HG03354 (cell line): Measurements from ENCODE around the gene TGM2.

Experiments used
- ATAC-seq: cut with Tn5 transposase; IDR thresholded peaks from one replicate; pipeline ENCODE4 v1.9.1; 2021; ENCODE audit warnings: mild to moderate bottlenecking; ENCODE audit not compliant: unreplicated experiment, poor library complexity, severe bottlenecking

The TGM2 gene

DNA sequence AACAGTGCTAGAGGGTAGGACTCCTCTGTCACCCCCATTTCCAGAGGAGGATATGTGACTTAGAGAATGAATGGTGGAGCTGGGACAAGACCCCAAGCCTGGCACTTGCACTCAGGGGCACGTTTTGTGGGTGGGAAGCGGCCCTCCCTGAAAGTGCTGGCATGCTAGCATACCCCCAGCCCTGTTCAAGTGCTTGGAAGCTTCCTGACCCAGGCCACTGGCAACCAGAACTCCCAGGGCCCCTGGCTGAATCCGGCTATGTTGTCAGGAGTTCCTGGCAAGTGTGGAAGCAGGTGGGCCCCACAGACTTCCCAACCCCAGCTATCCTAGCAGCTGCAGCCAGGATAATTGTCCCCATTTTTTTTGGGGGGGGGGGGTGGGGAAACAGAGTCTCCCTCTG lies 35.6 kb upstream of the TGM2 start:
- ATAC-seq = no peak

DNA sequence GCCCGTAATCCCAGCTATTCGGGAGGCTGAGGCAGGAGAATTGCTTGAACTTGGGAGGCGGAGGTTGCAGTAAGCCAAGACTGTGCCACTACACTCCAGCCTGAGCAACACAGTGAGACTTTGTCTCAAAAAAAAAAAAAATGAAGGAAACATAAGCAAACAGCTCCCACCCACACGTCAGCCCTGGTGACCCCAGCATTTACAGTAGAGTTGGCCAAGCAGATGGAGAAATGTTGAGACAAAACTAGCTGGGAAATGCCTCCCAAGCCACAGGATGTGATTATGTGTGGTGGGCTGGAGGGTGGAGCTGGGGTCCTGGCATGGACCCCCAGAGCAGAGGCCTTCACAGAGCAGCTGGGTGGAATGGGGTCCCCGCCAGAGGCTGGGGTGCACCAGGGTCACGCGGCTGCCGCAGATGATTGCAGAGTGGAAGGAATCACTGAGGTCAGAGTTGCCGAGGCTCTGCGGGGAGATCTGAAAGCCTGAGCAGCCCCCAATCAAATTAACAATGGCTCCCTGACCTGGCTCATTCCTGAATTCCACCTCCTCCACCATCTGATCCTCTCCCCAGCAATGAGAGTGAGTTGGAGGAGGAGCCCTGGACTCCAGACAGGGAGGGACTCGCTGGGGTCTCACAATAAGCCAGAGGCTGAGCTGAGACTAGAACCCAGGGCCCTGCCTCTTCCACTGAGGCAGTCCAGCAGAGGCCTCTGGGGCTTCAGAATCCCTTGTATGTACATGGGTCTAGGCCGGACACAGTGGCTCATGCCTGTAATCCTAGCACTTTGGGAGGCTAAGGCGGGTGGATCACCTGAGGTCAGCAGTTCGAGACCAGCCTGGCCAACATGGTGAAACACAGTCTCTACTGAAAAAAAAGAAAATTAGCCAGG lies 34.7 kb upstream of the TGM2 start:
- no peak for ATAC-seq

DNA sequence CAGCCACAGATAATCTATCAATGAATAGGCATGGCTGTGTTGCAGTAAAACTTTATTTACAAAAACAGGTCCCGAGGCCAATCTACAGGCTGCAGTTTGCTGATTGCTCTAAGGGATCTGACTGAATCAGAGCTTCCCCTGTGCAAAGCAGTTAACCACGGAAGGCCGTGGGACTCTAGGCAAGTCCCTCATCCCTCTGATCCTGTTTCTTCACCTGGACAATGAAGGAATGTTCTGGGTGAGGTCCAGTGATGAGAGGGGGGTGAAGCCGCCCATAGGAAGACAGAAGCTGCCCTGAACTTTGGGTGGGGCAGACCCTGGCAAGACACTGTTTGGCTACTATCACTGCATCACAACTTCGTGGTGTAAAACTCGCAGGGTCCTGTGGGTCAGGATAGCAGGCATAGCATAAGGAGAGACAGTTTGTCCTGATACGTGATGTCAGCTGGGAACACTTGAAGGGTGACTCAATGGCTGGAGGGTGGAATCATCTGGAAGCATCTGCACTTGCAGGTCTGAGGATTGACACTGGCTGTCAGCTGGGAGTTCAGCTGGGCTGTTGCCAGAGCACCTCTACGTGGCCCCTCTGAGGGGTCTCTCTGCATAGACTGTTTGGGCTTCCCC lies 33.3 kb upstream of the TGM2 start:
- no peak for ATAC-seq

DNA sequence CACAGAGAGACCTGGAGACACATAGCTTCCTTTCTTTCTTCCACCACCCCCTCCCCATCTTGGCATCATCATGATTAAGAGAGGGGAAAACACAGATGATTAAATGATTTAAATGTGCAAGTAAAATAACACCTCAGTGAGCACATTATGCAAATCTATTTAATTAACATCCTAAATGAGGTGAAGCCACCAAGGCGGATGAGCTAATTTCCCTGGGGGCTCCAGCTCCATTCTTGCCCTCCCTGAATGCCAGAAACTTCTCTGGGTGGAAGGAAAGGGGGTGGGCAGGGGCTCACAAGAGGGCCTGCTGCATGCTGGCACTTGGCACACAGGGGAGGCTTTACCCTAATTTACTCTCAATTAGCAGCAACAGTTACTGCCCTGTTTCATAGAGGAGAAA lies 32.5 kb upstream of the TGM2 start:
- no peak for ATAC-seq

DNA sequence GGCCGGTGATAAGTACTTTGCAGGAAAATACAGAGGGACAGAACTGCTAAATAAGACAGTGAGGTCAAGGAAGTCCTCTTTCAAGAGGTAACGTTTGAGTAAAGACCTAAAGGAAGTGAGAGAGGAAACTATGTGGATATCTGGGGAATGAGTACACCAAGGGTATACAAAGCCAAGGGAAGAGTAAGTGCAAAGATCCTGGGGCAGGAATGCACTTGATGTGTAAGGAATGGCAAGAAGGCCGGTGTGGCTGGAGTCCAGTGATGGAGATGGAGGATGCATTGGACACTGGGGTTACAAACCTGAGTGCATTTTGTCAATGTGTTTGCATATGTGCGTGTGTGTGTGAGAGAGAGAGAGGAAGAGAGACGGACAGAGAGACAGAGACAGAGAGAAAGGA lies 32.1 kb upstream of the TGM2 start:
- ATAC-seq = no peak

DNA sequence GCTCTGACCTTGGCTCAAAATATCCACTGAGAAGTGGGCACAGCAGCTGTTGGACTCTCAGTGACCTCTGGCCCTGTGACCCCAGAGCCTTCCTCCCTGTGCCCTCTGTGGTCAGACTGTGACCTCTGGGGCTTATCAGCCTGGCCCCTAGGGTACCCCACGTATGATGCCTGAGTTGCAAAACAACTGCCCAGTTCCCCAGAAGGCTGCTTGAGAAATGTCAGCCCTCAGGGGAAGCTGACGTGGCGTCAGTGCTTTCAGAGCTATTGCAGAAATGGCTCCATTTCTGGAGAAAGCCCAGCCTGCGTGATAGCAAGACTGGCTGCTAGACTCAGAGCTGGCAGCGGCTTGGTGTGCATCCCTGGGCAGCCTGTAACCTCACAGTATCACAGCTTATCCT lies 31.5 kb upstream of the TGM2 start:
- no peak for ATAC-seq

DNA sequence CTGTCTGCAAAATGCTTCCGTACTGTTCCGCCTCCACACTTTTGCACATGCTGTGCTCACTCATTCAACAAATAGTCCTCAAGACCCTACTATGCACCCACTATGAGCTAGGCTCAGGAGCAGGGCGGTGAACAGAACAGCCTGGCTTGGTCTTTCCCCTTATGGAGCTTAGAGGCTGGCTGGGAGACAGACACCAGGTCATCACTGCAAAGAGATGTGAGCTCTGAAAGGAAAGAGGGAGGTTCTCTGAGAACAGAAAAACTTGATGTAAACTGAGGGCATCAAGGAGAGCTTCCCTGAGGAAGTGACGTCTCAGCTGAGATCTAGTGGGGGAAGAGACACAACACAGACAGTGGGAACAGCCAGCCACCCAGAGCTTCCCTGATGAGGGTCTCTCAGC lies 31.0 kb upstream of the TGM2 start:
- ATAC-seq = no peak

DNA sequence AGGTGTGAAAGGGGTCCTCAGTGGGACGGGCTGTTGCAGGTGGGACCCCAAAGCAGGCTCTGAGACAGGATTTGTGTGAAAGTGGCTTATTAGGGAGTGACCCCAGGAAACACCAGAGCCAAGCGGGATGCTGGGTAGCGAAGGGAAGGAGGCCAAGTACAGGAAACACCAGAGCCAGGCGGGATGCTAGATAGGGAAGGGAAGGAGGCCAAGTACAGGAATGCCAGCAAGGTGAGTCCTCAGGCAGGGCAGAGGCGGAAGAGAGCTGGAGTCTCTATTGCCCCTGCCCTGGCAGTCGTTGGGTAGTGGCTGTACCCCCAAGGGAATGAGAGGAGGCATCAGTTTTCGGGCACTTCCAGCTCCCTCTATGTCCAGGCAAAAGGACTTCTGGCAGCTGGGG lies 30.5 kb upstream of the TGM2 start:
- ATAC-seq = no peak

DNA sequence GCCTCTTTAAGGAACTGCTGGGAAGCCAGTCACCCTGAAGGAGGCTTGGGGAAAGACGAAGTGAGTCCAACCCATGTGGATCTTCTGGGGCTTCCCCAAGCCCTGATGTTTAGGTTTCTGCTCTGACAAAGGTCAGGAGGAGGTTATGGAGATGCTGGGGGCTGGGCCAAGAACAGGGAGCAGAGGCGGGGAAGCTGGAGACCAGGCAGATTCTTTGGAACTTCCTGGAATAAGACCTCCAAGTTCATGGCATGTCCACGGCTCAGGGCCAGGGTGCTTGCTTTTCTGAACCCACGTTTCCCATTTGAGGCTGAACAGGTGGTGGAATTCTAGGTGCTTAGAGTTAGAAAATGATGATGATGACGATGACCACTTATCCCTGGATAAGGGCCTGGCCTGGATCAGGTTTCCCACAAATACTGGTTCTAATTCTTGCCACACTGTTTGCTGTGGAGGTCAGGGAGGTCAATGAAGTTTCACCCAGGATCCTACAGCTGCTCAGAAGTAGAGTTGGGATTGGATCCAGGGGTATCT lies 30.0 kb upstream of the TGM2 start:
- no peak for ATAC-seq

DNA sequence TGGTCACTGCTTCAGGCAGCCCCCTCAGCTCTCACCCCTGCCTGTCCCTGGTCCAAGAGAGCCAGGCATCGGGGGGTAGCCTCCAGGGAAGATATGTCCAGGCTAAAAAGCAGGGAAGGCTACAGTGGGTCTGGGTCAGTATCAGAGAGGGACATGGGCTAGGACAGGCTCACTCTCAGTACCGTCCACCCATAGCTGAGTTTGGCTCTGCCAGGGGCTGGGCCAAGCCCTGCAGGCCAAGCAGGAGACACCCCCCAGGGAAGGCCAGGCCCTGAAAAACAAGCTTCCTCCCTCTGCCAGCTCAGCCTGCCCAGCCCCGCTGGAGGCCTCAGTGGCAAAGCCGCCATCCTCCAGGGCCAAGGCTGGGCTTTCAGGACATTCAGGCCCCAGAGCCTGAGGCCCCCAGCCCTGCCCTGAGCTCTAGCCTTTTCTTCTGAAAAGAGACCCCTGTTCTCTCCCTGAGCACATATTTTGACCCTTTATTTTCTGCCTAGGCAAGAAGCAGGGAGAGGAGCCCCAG lies 28.6 kb upstream of the TGM2 start:
- ATAC-seq = no peak

DNA sequence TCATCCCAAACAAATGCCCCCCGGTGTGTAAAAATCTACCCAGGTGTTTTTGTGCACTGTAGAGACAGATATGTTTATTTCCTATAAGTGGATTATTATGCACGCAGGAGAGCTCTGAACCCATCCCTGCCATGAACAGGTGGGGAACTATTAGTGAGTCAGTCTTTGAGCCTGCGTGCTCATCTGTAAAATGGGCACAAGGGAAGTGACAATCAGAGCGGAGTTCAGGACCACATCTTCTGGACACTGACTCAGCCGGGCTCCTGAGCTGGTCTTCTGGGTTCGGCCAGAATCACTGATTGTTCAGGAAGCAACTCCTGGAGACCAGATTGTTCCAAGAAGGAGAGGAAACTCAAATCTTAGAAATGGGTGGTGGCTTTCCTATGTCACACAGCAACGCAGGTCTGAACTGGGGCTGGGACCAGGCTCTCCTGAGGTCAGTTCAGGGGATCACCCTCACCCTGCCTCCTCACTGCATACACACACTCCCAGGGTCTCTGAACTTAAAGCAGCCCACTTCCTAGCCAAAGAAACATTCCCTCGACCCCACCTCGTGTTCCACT lies 27.3 kb upstream of the TGM2 start:
- no peak for ATAC-seq

DNA sequence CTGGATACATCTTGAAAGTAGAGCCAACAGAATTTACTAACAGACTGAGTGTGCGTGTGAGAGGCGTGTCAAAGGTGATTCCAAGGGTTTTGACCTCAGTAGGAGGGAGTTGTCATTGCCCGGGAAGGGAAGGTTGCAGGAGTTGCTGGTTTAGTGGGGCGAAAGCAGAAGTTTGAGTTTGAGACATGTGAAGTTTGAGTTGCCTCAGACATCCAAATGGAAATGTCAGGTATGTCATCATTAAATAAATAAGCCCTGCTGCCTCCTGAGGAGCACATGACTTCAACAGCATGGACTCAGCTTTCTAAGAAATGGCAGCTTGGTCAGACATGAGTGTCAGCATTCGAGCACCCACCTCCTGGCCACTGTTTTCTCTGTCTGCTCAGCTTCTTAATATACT lies 26.6 kb upstream of the TGM2 start:
- no peak for ATAC-seq

DNA sequence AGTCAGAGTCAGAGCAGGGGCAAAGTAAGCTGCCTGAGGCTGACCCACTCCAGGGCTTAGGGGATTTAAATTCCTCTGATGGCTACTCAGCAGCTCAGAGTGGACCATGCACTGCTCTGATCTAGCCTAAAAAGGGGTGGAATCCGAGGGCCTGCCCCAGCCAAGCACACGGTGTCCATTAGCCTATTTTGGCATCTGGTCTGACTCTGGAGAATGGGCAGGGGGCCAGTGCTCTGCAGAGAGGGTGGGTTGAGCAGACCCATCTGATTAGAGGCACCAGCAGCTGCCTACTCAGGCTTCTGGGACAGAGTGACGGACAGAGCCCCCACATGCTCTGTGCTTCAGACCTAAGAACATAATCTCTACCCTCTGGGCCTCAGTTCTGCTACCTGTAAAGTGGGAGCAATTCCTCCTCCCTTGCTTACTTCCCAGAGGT lies 25.9 kb upstream of the TGM2 start:
- ATAC-seq = no peak

DNA sequence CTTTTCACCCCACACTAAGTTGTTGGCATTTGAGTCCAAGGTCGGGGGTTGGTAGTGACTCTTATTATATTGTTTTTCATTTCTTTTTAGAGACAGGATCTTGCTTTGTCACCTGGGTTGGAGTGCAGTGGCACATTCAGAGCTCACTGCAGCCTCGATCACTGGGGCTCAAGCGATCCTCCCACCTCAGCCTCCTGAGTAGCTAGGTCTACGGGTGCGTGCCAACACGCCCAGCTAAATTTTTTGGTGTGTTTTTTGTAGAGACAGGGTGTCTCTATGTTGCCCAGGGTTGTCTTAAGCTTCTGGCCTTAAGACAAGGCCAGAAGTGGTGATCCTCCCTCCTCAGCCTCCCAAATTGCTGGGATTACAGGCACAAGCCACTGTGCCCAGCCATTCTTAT lies 25.1 kb upstream of the TGM2 start:
- no peak for ATAC-seq

DNA sequence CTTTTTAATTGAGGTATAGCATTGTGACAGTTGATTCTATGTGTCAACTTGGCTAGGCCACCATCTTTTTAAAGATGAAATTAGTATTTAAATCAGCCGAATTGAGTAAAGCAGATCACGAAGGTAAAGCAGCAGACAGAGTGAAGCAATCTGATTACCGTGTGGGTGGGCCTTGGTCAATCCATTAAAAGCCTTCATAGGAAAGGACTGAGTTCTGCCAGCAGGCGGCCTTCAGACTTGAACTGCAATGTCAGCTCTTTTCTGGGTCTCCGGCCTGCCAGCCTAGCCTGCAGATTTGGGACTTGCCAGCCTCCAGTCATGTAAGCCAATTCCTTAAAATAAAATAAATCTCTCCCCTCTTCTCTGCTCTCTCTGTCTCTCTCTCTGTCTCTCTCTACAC lies 22.4 kb upstream of the TGM2 start:
- no peak for ATAC-seq

DNA sequence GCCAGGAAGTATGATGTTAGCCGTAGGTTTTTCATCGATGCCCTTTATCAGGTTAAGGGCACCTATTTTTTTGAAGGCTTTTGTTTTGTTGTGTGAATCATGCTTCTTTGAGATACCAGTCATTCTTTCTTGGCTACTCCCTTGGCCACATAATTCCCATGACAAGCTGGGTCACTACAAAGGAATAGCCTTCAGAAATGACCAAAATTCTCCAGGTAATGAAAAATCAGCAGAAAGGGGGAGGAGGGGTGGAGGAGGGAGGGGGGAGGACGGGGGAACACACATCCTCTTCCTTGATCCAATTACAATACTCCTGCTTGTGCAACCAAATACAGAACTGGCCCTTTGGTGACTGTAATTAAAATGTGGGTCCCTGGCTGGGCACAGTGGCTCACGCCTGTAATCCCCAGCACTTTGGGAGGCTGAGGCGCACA lies 21.7 kb upstream of the TGM2 start:
- ATAC-seq = no peak

DNA sequence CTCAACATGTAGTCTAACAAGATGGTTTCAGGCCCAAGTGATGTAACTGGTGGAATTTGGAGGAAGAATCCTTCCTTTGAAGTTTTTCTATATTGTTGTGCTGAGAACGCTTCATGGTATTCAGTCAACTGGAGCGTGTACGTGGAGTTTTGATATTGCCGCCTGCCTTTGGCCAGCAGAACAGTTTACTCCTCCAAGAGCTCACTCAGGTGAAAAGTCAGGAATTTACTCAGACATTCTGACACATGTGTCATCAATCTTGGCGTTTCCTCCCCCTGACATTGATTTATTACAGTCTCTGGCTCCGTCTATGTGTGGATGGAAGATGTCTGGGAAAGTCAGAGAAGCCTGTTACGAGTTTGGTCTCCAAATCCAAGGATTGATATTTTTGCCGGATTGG lies 19.0 kb upstream of the TGM2 start:
- ATAC-seq = no peak

DNA sequence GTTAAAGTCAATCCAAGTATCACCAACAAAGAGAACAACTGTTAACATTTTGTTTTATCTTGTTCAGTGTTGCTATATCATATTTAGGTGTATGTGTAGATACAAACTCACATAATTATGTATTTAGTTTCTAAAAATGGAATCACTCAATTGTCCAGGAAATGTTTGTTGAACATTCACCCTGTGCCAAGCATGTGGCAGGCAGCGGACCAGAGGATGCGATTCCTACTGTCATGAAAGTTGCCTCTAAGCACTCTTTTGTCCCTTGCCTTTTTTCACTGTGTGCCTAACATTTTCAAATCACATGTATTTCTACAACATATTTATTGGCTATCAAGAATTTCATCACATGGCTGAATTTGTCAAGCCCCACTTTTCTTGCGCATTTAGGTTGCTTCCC lies 16.9 kb upstream of the TGM2 start:
- no peak for ATAC-seq

DNA sequence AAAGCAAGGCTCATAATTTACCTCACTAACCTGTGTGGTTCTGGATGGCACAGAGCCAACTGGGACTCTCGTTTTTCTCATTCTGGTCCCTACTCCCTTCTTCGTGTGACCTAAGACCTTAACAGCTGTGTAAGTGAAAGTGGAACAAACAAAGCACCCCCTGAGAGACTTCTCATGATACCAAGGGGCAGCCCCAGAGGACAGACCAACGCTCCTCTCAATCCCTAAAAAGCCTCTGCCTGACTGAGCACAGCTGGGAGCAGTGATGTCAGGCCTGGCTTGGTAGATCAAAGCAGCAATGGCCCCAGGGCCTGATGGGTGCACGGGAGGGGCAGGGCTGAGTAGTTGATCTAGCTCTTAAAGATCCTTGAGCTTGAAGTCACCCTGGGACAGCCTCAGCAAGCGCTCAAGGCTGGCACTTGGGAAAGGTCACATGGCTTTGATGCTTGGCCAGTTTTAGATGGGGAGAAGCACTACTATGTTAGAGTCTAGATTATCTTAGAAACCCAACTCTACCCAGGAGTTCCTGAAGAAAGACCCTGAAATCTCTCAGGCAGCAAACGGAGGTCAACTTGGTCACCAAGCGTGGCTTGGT lies 16.2 kb upstream of the TGM2 start:
- ATAC-seq = no peak

DNA sequence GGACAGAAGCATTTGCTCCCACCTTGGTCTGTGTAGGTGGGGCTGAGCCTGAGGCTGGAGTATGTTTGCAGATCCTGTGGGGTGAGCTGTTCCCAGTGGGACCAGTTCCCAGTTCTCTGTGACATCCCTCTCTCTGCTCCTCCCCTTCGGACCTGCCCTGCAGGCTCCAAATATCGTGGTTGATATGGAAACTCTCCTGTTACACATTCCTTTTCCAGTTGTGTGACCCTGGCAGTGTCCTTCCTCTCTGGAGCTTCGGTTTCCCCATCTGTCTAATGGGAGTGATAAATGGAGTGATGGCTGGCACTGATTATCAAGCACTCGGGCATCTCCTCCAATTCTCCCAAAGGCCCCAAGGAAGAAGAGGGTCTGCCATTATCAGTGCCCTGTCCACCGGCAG lies 15.7 kb upstream of the TGM2 start:
- no peak for ATAC-seq
